Measurements from ENCODE around the gene COL27A1. TPM values are rescaled to one million over a fixed set of nuclear protein-coding genes. Genes with fewer than 3 reads are reported as not detected.

COL27A1 gene
- total RNA-seq, 2 experiments from 2014 or later: 7.0 to 10.6 TPM

DNA sequence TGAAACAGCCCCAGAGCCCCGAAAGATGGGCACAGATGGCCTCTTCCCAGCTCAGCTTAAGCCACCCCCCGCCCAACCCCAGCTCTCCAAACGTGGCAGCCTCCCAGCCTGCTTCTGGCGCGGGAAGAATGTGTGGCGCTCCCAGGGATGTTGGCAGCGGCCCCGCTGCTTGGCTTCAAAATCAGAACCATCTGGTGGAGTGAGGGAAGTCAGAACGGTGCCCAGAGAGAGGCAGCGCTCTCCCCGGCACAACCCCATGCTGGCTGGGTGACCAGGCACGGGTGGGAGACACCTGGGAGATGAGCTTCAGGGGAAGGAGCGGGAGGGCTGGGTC, 94.9 kb downstream of the COL27A1 start:
- H3K27ac Mint-ChIP-seq: no peak overlapping the region
- CTCF ChIA-PET: interaction anchor here (1.1 kb wide), 1 partner anchor 41 kb away, joined by 4 read pairs; no protein-coding TSS in a partner anchor

DNA sequence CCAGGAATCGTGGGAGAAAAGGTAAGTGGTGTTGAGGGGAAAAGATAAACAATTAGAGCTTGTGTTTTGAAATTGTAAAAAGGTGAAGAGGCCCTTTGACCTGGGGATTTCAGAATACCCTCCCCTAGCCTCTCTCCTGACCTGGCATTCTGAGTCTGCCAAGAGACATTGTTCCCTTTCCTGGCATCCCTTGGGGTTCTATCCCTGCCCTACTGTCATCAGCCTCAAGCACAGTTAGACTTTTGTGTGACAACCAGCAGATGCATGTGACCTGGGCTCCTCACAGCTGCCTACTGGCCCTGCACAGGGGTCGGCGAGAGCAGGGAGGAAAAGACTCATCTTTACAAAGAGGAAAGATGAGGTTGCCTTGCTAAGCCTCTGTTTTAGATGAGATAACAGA, 95.3 kb downstream of the COL27A1 start:
- CTCF ChIA-PET: interaction anchor here (1.1 kb wide), 1 partner anchor 40 kb away, joined by 4 read pairs; no protein-coding TSS in a partner anchor
- Mint-ChIP-seq H3K36me3 (ENCODE audit: low read depth) (no peaks in the 10 kb centered on the region), H3K9me3 (no peaks in the 10 kb centered on the region), H3K4me1 (ENCODE audit: low read depth) (no peaks in the 10 kb centered on the region), H3K4me3 (no peak overlapping the region), H3K27ac (no peak overlapping the region), H3K27me3 (ENCODE audit: low read depth) (no peaks in the 10 kb centered on the region)
- intact Hi-C loops (cut with micrococcal nuclease): no loop called here
- no peak for DNase-seq

More for the DNA sequence above, 94.9 kb downstream of the COL27A1 start:
- H3K27me3 Mint-ChIP-seq (ENCODE audit: low read depth): no peaks in the 10 kb centered on the region
- no peak overlapping the region for H3K4me3 Mint-ChIP-seq
- no peak for DNase-seq
- intact Hi-C loops (cut with micrococcal nuclease): no loop called here
- no peaks in the 10 kb centered on the region for H3K4me1 Mint-ChIP-seq (ENCODE audit: low read depth)
- H3K9me3 Mint-ChIP-seq: no peaks in the 10 kb centered on the region
- H3K36me3 Mint-ChIP-seq (ENCODE audit: low read depth): no peaks in the 10 kb centered on the region

DNA sequence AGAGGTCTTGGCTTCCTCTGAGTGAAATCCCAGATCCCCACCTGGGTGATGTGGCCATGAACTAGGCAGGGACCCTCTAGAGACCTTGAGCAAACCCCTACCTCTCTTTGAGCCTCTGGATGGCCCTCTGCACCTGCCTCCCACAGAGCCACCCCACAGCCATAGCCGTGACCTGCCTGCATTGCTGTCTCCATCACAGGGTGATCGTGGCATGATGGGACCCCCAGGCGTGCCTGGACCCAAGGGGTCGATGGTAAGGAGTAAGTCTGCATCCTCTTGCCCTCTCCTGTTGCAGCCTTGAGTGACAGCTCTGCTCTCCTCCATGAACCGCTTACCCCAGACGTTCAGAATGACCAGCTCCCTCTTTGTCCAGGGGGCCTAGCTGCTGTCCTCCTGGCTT, 97.1 kb downstream of the COL27A1 start:
- Mint-ChIP-seq H3K27me3 (ENCODE audit: low read depth) (no peaks in the 10 kb centered on the region), H3K36me3 (ENCODE audit: low read depth) (no peaks in the 10 kb centered on the region)
- CTCF ChIA-PET: no interaction called here

DNA sequence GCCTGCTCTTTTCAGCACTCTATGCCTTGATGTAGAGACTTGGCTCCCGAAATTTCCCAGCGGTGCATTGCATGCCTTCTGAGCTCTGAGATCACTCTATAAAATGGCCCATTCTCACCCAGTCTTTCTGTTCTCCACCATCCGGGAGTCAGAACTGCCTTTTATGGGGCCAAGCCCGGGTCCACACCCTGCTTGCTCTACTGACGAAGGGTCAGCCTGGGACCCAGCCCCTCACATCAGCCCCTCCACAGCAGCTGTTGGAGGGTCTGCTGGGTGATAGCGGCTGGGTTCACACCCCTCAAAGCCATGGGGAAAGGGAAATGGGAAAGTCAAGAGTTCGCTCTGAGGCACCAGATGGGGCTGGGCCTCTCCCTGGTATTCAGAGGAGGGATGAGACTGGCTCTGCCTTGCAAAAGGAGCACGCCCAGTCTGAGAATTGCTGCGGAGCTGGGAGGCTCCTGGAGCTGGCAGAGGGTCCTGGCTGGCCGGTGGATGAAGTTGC, 101.5 kb downstream of the COL27A1 start:
- CTCF ChIA-PET: no interaction called here
- H3K9me3 Mint-ChIP-seq: no peaks in the 10 kb centered on the region

More for the DNA sequence above, 97.1 kb downstream of the COL27A1 start:
- DNase-seq: no peak
- H3K9me3 Mint-ChIP-seq: no peaks in the 10 kb centered on the region
- H3K4me1 Mint-ChIP-seq (ENCODE audit: low read depth): no peaks in the 10 kb centered on the region
- no peak overlapping the region for H3K4me3 Mint-ChIP-seq
- no peak overlapping the region for H3K27ac Mint-ChIP-seq
- intact Hi-C loops (cut with micrococcal nuclease): no loop called here

DNA sequence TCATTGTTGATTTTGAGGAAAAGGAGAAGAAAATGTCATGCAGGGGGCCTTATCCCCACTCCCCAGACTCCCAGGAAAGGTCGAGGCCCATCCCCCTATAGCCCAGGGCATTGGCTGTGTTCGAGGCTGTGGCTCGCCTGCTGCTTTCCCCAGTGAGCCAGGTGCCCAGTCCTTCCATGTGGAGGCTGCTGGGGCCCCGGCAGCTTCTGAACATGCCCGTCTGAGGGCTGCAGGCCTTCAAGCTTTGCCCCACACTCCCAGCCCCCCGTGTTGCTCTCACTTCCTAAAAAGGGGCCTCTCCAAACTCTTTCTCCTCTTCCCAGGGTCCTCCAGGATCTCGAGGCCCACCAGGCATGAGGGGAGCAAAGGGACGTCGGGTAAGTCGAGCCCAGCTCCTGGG, 102.9 kb downstream of the COL27A1 start:
- CTCF ChIA-PET: no interaction called here
- DNase-seq: no peak
- Mint-ChIP-seq H3K4me3 (no peak overlapping the region), H3K36me3 (ENCODE audit: low read depth) (no peaks in the 10 kb centered on the region), H3K27ac (no peak overlapping the region), H3K27me3 (ENCODE audit: low read depth) (no peaks in the 10 kb centered on the region), H3K9me3 (no peaks in the 10 kb centered on the region), H3K4me1 (ENCODE audit: low read depth) (no peaks in the 10 kb centered on the region)
- intact Hi-C loops (cut with micrococcal nuclease): no loop called here

More for the DNA sequence above, 101.5 kb downstream of the COL27A1 start:
- no peak for DNase-seq
- no peaks in the 10 kb centered on the region for H3K27me3 Mint-ChIP-seq (ENCODE audit: low read depth)
- no peak overlapping the region for H3K27ac Mint-ChIP-seq
- H3K36me3 Mint-ChIP-seq (ENCODE audit: low read depth): no peaks in the 10 kb centered on the region
- intact Hi-C loops (cut with micrococcal nuclease): no loop called here
- no peaks in the 10 kb centered on the region for H3K4me1 Mint-ChIP-seq (ENCODE audit: low read depth)
- H3K4me3 Mint-ChIP-seq: no peak overlapping the region

DNA sequence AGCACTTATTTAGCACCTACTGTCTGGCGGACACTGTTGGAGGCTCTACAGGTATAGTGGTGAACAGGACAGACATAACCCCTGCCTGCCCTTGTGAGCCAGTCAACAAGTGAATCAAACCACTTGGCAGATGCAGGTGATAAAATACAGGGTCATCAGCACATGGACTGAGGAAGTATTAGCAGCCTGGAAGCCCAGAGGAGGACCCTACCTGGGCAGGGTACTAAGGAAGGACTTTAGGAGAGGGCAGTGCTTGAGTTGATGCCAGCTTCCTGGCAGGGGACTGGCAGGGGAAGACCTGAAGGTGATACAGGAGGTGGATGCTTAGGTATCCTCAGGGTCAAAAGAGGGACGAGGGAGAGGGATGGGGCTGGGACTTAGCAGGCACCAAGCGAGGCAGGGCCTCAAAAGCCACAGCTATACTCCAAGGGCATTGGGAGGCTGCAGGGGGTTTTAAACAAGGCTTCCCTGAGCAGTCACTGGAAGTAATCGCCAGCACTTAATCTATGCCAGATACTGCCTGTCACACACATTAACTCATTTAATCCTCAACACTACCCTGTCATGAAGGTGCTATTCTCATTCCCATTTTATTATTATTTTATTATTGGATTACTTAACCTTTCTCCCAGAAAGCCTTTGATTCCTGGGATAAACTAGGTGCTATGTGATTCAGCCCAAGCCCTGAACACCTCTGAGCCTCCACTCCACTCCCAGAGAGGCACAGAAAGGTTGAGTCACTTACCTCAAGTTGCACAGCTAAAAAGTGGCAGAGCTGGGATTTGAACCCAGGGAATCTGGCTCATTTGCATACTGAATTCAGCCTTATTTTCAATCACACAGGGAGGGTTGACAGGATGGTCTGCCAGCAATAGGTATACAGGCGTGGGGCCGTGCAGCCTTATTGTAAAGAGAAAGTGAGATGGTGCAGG, 103.8 kb downstream of the COL27A1 start:
- H3K9me3 Mint-ChIP-seq: no peaks in the 10 kb centered on the region
- H3K27me3 Mint-ChIP-seq (ENCODE audit: low read depth): no peaks in the 10 kb centered on the region
- CTCF ChIA-PET: interaction anchor here (0.9 kb wide), 1 partner anchor 102 kb away, joined by 3 read pairs; no protein-coding TSS in a partner anchor
- no peaks in the 10 kb centered on the region for H3K4me1 Mint-ChIP-seq (ENCODE audit: low read depth)
- H3K36me3 Mint-ChIP-seq (ENCODE audit: low read depth): no peaks in the 10 kb centered on the region
- no peak for DNase-seq
- H3K27ac Mint-ChIP-seq: no peak overlapping the region
- no peak overlapping the region for H3K4me3 Mint-ChIP-seq
- intact Hi-C loops (cut with micrococcal nuclease): no loop called here

DNA sequence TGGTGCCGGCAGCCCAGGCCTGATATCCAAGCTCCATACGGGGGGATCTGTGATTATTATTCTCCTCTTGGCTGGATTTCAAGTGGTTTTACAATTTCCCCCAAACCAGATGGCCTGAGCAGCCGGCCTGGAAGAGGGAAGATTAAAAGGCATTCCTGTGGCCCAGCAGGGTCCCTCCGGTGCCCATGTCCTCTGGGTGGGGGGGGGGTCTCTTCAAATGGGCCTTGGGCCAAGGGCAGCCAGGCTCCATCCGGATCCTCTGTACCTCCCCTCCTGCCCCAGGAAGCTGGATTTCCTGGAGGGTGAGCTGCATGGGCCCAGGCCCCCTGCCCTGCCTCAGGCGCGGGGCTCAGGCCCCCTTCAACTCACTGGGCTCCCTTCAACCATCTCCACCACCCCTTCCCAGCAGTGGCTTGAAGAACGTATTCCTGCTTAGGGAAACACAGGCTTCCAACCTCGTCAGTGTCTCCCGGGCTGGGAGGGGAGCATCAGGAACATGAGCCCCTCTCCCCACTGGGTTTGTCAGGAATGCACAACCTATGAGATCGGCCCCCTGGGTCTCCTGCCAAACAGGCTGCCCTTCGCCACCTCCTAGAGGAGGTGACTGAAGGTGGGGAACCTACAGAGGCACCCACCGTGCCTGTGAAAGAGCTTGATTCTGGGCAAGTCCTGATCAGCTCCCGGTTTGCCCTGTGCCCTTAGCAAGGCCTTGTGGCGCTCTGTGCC, 104.6 kb downstream of the COL27A1 start:
- intact Hi-C loops (cut with micrococcal nuclease): no loop called here
- Mint-ChIP-seq H3K36me3 (ENCODE audit: low read depth) (no peaks in the 10 kb centered on the region), H3K27ac (no peak overlapping the region), H3K9me3 (no peaks in the 10 kb centered on the region), H3K27me3 (ENCODE audit: low read depth) (no peaks in the 10 kb centered on the region), H3K4me1 (ENCODE audit: low read depth) (no peaks in the 10 kb centered on the region), H3K4me3 (no peak overlapping the region)
- CTCF ChIA-PET: interaction anchor here (0.9 kb wide), 1 partner anchor 103 kb away, joined by 3 read pairs; no protein-coding TSS in a partner anchor
- no peak for DNase-seq

DNA sequence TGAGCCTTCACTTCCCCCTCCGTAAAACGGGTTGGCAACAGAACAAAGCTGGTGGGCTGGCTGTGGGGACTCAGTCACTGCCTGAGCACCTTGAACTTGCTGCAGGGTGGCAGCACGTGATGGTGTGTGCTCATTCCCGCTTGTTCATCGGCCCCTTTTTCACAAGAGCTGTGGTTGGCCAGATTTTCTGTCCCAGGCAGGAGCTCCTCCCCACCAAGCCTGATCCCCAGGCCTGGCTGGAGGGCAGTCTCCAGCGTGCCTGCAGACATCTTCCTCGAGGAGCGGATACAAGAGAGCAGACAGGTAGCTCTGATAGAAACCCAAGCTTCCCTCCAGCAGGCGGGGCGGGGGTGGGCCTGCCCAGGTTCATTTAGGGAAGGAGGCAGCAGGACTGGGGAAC, 105.7 kb downstream of the COL27A1 start:
- Mint-ChIP-seq H3K36me3 (ENCODE audit: low read depth) (no peaks in the 10 kb centered on the region), H3K27me3 (ENCODE audit: low read depth) (no peaks in the 10 kb centered on the region), H3K4me1 (ENCODE audit: low read depth) (no peaks in the 10 kb centered on the region), H3K4me3 (no peak overlapping the region), H3K9me3 (no peaks in the 10 kb centered on the region), H3K27ac (no peak overlapping the region)
- no peak for DNase-seq
- intact Hi-C loops (cut with micrococcal nuclease): no loop called here
- CTCF ChIA-PET: interaction anchor here (0.7 to 1.4 kb wide), 3 partner anchors 30 to 179 kb away, joined by 3 read pairs; no protein-coding TSS in a partner anchor

DNA sequence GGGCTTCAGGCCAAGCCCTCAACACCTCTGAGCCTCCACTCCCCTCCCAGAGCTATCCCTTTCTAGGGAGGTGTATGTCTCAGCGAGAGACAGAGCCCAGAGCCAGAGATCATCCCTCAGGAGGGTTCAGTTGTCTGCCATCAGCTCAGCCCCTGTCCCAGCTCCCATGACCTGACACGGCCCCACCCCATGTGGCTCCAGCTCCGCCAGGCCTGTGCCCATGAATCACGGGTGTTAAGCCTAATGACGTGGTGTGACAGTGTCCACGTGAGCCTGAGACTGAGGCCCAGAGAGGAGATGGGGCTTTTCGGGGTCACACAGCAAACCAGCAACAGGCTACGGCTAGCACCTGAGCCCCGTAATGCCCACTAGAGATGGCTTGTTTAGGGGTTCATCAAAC, 106.7 kb downstream of the COL27A1 start:
- Mint-ChIP-seq H3K27me3 (ENCODE audit: low read depth) (no peaks in the 10 kb centered on the region), H3K4me1 (ENCODE audit: low read depth) (no peaks in the 10 kb centered on the region), H3K9me3 (no peaks in the 10 kb centered on the region), H3K36me3 (ENCODE audit: low read depth) (no peaks in the 10 kb centered on the region), H3K4me3 (no peak overlapping the region), H3K27ac (no peak overlapping the region)
- DNase-seq: no peak
- intact Hi-C loops (cut with micrococcal nuclease): no loop called here
- CTCF ChIA-PET: interaction anchor here (0.6 to 1.4 kb wide), 3 partner anchors 29 to 179 kb away, joined by 3 read pairs; no protein-coding TSS in a partner anchor

DNA sequence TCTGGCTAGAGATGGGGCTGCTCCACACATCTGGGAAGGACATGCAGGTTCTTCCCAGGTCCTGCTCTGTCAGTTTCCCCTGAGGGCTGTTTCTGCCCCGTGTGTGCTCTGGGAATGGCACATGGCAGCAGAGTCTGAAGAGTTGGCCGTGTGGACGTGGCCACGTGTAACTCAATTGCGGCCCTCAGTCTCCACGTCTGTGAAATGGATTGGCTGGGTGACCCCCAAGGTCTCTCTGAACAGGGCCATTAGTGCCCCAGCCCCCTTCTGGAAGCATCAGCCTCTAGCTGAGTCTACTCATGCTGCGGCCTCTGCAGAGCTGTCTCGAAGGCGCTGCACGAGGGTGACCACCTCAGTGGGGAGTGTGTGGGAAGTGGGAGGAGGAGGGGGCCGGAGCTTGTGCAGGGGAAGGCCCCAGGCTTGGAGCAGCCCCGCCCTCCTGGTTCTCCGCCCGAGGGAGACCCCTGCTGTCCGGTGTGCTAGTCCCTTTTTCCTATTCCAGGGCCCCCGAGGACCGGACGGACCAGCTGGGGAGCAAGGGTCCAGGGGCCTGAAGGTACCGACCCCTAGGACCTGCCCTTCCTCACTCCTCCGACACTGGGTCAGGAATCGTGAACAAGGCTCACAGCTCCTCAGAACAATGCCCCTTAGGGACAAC, 108.6 kb downstream of the COL27A1 start:
- intact Hi-C loops (cut with micrococcal nuclease): no loop called here
- DNase-seq: no peak
- CTCF ChIA-PET: interaction anchor here (0.6 kb wide), 1 partner anchor 1023 kb away, joined by 3 read pairs; no protein-coding TSS in a partner anchor
- H3K4me1 Mint-ChIP-seq (ENCODE audit: low read depth): no peaks in the 10 kb centered on the region
- no peak overlapping the region for H3K27ac Mint-ChIP-seq
- H3K36me3 Mint-ChIP-seq (ENCODE audit: low read depth): no peaks in the 10 kb centered on the region
- H3K27me3 Mint-ChIP-seq (ENCODE audit: low read depth): no peaks in the 10 kb centered on the region
- no peaks in the 10 kb centered on the region for H3K9me3 Mint-ChIP-seq
- H3K4me3 Mint-ChIP-seq: no peak overlapping the region

DNA sequence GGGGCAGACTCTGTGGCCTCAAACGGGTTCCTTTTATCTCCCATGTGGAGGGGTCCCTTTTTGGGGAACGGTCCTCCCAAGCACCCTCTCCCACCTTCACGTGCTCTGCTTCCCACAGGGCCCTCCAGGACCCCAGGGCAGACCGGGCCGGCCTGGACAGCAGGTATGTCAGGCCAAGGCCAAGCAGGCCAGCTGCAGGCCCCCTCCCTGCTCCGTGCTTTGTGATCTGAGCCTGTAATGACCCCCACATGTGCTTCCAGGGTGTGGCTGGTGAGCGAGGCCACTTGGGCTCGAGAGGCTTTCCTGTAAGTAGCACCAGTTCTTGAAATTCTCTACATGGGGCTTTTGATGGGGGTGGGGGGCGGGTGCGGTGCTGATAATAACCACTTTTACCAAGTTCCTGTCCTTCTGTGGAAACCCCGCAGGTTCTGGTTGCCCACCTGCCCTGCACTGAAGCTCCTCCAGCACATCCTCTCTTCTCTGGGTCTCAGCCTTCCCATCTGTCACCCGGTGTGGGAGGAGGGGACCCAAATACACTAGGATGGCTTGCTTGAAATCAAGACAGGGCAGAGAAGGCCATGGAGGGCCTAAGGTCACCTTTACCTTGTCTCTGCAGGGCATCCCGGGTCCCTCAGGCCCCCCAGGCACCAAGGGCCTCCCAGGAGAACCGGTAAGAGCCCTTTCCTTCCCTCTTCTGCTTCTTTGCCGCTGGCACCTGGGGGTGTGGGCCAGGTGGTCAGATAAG, 109.6 kb downstream of the COL27A1 start:
- CTCF ChIA-PET: interaction anchor here (1.1 kb wide), 1 partner anchor 26 kb away, joined by 3 read pairs; no protein-coding TSS in a partner anchor
- no peaks in the 10 kb centered on the region for H3K36me3 Mint-ChIP-seq (ENCODE audit: low read depth)
- intact Hi-C loops (cut with micrococcal nuclease): no loop called here
- H3K27ac Mint-ChIP-seq: no peak overlapping the region
- no peaks in the 10 kb centered on the region for H3K27me3 Mint-ChIP-seq (ENCODE audit: low read depth)
- no peaks in the 10 kb centered on the region for H3K9me3 Mint-ChIP-seq
- no peak for DNase-seq
- no peaks in the 10 kb centered on the region for H3K4me1 Mint-ChIP-seq (ENCODE audit: low read depth)
- no peak overlapping the region for H3K4me3 Mint-ChIP-seq

Measured in activated naive CD4-positive, alpha-beta T cell treated with anti-CD3 and anti-CD28 coated beads for 36 hours (primary cell).